Osteocyte (in vitro differentiated cells): ENCODE data around the gene NAIF1. TPM values are rescaled to one million over a fixed set of nuclear protein-coding genes. Genes with fewer than 3 reads are reported as not detected.

ENCODE experiments used
- DNase-seq: peaks from one replicate; pipeline ENCODE4 v3.0.0; 2021; ENCODE audit warnings: mixed read lengths; ENCODE audit not compliant: unreplicated experiment; ENCODE audit errors: extremely low spot score
- H3K27ac Mint-ChIP-seq: one replicate; pipeline ENCODE4 v1.8.0; 2021; ENCODE audit warnings: mild to moderate bottlenecking, mixed read lengths; ENCODE audit not compliant: unreplicated experiment
- H3K27me3 Mint-ChIP-seq: one replicate; pipeline ENCODE4 v1.8.0; 2021; ENCODE audit warnings: mixed read lengths; ENCODE audit not compliant: unreplicated experiment
- H3K36me3 Mint-ChIP-seq: one replicate; pipeline ENCODE4 v1.8.0; 2021; ENCODE audit warnings: mixed read lengths; ENCODE audit not compliant: unreplicated experiment
- H3K4me1 Mint-ChIP-seq: one replicate; pipeline ENCODE4 v1.8.0; 2021; ENCODE audit warnings: mixed read lengths; ENCODE audit not compliant: unreplicated experiment
- H3K4me3 Mint-ChIP-seq: one replicate; pipeline ENCODE4 v1.8.0; 2021; ENCODE audit warnings: mild to moderate bottlenecking, moderate library complexity, mixed read lengths; ENCODE audit not compliant: unreplicated experiment
- H3K9me3 Mint-ChIP-seq: one replicate; pipeline ENCODE4 v1.8.0; 2021; ENCODE audit warnings: mixed read lengths; ENCODE audit not compliant: unreplicated experiment
- total RNA-seq: library from RNA; stranded (reverse); gene quantifications from 2 replicates; pipeline ENCODE4 v1.2.1, GENCODE V29; 2021
- TF ChIP-seq, protein P1 (sequence below): fragments of 200-600 bp; sonication (generic); IDR thresholded peaks from 2 replicates; pipeline ENCODE4 v1.5.0; 2021; ENCODE audit warnings: antibody characterized with exemption, mild to moderate bottlenecking, moderate library complexity

Gene NAIF1
- total RNA-seq, 1 donor from 2014 or later, result 8.4 TPM

DNA sequence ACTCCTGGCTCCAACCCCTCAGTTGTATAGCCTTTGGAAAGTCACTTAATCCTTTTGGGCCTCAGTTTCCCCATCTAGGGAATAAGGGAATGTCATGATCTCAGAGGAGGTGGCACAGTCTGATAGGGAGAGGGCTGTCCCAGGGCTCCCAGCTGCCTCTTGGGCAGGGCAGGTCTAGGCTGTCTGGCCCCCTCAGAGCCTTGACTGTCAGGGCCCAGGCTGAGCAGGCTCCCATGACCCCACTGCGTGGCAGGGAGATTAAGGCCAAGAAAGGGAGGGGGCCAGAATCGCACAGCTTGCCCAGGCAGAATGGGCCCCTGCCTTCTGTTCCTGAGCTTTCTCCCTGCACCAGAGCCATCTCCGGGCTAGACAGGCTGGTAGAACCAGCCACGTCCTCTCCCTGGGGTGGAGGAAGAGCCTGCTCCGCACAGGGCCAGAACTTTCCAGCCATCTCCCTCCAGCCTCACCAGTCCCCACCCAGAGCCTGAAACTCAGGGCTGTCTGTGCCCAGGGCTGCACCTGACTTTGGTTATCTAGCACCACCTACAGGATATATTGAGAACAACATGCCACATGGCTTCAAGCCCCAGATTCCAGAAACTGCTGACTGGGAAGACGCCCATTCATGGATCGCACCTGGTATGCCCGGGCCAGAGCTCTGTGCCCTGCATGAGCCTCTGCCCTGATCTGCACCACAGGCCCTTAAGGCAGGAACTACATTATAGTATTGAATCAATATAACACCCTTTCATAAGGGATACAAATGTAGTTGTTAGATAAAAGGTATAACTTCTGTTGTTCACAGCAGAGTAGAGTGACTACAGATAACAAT is 32.1 kb downstream of the NAIF1 start:
- no peak overlapping the region for H3K4me3 Mint-ChIP-seq
- H3K4me1 Mint-ChIP-seq, result no peaks in the 10 kb centered on the region
- no peaks in the 10 kb centered on the region for H3K27me3 Mint-ChIP-seq
- no peaks in the 10 kb centered on the region for H3K9me3 Mint-ChIP-seq
- H3K27ac Mint-ChIP-seq, result no peak overlapping the region
- no peaks in the 10 kb centered on the region for H3K36me3 Mint-ChIP-seq
- TF ChIP-seq, protein P1, sequence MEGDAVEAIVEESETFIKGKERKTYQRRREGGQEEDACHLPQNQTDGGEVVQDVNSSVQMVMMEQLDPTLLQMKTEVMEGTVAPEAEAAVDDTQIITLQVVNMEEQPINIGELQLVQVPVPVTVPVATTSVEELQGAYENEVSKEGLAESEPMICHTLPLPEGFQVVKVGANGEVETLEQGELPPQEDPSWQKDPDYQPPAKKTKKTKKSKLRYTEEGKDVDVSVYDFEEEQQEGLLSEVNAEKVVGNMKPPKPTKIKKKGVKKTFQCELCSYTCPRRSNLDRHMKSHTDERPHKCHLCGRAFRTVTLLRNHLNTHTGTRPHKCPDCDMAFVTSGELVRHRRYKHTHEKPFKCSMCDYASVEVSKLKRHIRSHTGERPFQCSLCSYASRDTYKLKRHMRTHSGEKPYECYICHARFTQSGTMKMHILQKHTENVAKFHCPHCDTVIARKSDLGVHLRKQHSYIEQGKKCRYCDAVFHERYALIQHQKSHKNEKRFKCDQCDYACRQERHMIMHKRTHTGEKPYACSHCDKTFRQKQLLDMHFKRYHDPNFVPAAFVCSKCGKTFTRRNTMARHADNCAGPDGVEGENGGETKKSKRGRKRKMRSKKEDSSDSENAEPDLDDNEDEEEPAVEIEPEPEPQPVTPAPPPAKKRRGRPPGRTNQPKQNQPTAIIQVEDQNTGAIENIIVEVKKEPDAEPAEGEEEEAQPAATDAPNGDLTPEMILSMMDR, result peak; percentile 77
- no peak for DNase-seq

DNA sequence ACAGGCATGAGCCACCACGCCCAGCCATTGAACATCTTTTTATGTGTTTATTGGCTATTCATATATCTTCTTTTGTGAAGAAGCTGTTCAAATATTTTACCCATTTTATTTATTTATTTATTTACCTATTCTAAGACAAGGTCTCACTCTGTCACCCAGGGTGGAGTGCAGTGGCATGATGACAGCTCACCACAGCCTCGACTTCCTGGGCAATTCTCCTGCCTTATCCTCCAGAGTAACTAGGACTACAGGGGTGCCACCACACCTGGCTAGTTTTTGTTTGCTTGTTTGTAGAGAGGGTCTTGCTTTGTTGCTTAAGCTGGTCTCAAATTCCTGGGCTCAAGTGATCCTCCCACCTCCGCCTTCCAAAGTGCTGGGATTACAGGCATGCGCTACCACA is 33.5 kb downstream of the NAIF1 start:
- TF ChIP-seq, protein P1, result no peak
- H3K27me3 Mint-ChIP-seq, result no peaks in the 10 kb centered on the region
- no peak overlapping the region for H3K27ac Mint-ChIP-seq
- H3K36me3 Mint-ChIP-seq, result no peaks in the 10 kb centered on the region
- no peaks in the 10 kb centered on the region for H3K9me3 Mint-ChIP-seq
- no peak overlapping the region for H3K4me3 Mint-ChIP-seq
- DNase-seq, result no peak
- peaks cover 5% of the 10 kb centered on the region for H3K4me1 Mint-ChIP-seq

DNA sequence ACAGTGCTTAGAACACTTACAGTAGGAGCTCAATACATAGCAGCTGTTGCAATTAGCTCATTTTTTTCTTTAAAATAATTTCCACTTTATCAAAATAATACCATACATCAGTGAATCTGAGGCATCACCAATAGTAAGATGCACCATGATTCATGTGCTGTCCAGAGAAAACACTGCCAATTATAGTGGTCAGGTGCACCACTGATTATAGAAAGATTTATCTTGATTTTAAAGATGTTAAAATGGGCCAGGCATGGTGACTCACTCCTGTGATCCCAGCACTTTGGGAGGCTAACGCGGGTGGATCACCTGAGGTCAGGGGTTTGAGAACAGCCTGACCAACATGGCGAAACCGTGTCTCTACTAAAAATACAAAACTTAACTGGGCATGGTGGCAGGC is 39.4 kb downstream of the NAIF1 start:
- no peaks in the 10 kb centered on the region for H3K27me3 Mint-ChIP-seq
- TF ChIP-seq, protein P1, result no peak
- H3K4me3 Mint-ChIP-seq, result no peak overlapping the region
- H3K9me3 Mint-ChIP-seq, result no peaks in the 10 kb centered on the region
- H3K4me1 Mint-ChIP-seq, result peaks cover 34% of the 10 kb centered on the region
- no peaks in the 10 kb centered on the region for H3K36me3 Mint-ChIP-seq
- no peak for DNase-seq
- no peak overlapping the region for H3K27ac Mint-ChIP-seq

DNA sequence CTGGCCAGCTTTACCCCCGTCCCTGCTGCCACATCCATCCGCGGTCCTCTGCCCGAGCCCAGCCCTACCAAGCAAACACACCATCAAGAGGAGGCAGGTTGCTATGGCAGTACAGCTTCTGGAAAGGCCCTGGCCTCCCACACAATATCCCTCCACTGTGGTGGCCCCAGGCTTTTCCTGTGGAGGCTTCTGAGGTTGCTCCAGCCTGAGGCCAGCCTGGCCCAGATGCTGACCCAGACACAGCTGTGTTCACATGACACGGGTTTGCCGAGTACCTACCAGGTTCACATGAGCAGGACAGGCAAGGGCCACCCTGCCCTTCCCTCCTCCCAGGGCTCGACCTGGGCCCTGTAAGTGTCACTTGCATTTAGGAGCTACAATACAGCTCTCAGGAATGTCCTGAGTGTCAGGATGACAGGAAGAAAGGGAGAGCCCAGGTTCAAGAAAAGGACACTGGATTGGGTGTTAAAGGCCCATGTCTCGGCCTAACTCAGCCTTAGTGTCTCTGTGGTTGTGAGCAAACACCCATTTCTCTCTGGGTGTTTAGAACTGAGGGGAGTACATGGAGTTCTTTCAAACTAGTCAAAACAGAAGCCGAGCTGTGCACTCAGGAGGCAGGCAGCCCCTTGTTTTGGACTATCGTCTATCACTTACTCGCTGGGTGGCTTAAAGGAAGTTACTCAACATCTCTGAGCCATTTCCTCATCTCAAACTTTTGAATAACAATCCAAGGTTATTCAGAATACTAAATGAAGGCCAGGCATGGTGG is 40.2 kb downstream of the NAIF1 start:
- no peak overlapping the region for H3K4me3 Mint-ChIP-seq

More for the DNA sequence above, 40.2 kb downstream of the NAIF1 start:
- H3K4me1 Mint-ChIP-seq, result peaks cover 35% of the 10 kb centered on the region
- TF ChIP-seq, protein P1, result no peak
- H3K27ac Mint-ChIP-seq, result peak overlapping the region; percentile 37
- no peak for DNase-seq
- no peaks in the 10 kb centered on the region for H3K36me3 Mint-ChIP-seq
- H3K27me3 Mint-ChIP-seq, result no peaks in the 10 kb centered on the region
- H3K9me3 Mint-ChIP-seq, result no peaks in the 10 kb centered on the region
